Gastrocnemius medialis (tissue), 4 donors: ENCODE results near the gene AHRR. TPM values are rescaled to one million over a fixed set of nuclear protein-coding genes. Genes with fewer than 3 reads are reported as not detected.

Experiments
- ATAC-seq, 2 donors: fragments of 150-250 bp; one replicate each; pipeline ENCODE4 v1.9.1; 2016
- DNase-seq, 2 donors: peaks; one replicate each; pipeline ENCODE4 v3.0.0-alpha.2; 2019
- H3K27ac ChIP-seq, 4 donors: fragments of 200-600 bp; sonication (generic); 1 replicate in 1 of 4; 2 replicates in 3 of 4; pipeline ENCODE4 v1.5.1; 2016 to 2018; ENCODE audit warnings: mild to moderate bottlenecking in 2 of 4, moderate library complexity in 1 of 4
- H3K27me3 ChIP-seq, 3 donors: fragments of 200-600 bp; sonication (generic) in 2 of 3; 1 replicate in 1 of 3; 2 replicates in 2 of 3; pipeline versions ENCODE4 v1.5.1 to v1.6.0; 2016 to 2019; ENCODE audit warnings: mild to moderate bottlenecking in 1 of 3, moderate library complexity in 1 of 3
- H3K36me3 ChIP-seq, 2 donors: fragments of 200-600 bp; sonication (generic) in 1 of 2; one replicate each; pipeline ENCODE4 v1.5.1; 2017 to 2018
- H3K4me1 ChIP-seq, 2 donors: fragments of 200-600 bp; sonication (generic) in 1 of 2; one replicate each; pipeline ENCODE4 v1.5.1; 2016 to 2017; ENCODE audit warnings: mild to moderate bottlenecking in 2 of 2
- H3K4me3 ChIP-seq, 4 donors: fragments of 200-600 bp; sonication (generic) in 3 of 4; 1 replicate in 1 of 4; 2 replicates in 3 of 4; pipeline ENCODE4 v1.5.1; 2016 to 2019; ENCODE audit warnings: mild to moderate bottlenecking in 2 of 4
- H3K9me3 ChIP-seq, 3 donors: fragments of 200-600 bp; sonication (generic) in 2 of 3; 1 replicate in 1 of 3; 2 replicates in 2 of 3; pipeline ENCODE4 v1.5.1; 2016 to 2019
- CTCF ChIP-seq, 5 experiments: fragments of 450-650 bp in 3 of 5; fragments of 200-600 bp in 2 of 5; sonication (generic) in 2 of 5; IDR thresholded peaks in 4 of 5; conservative IDR thresholded peaks in 1 of 5; 1 replicate in 4 of 5; 2 replicates in 1 of 5; pipeline ENCODE4 v1.5.1; 2016 to 2019; ENCODE audit warnings: antibody characterized with exemption in 5 of 5, mild to moderate bottlenecking in 3 of 5, moderate library complexity in 3 of 5
- POLR2A ChIP-seq, 2 donors: fragments of 450-650 bp; IDR thresholded peaks; one replicate each; pipeline ENCODE4 v1.6.1; 2017; ENCODE audit warnings: antibody characterized with exemption in 2 of 2, mild to moderate bottlenecking in 2 of 2, moderate library complexity in 2 of 2
- in situ Hi-C, 4 donors: fragments of 200-750 bp; cut with MboI; loops; one replicate each; pipeline versions ENCODE4 v1.15.0 to v1.8.0; 2017; ENCODE audit warnings: low sequenced_read_pairs in 4 of 4
- intact Hi-C: fragments of 100-400 bp; cut with DNase I; formaldehyde crosslinking; loops from one replicate; pipeline ENCODE4 v1.15.1; 2023; ENCODE audit warnings: low total_unique reads
- total RNA-seq, 4 donors: library from RNA; depleted of rRNA; stranded (reverse); fragments of >200 nt; gene quantifications; one replicate each; pipeline versions ENCODE4 v1.1.0 to v1.2.3, GENCODE V29; 2016

Gene AHRR
- total RNA-seq, 4 donors from 2014 or later = 0.05 to 1.3 (median 0.18) TPM; not detected in 1

GRCh38 chr5:345404-346195, 24.1 kb downstream of the AHRR start:
- no peaks in the 10 kb centered on the region for H3K4me1 ChIP-seq
- ATAC-seq = no peak
- H3K9me3 ChIP-seq = no peaks in the 10 kb centered on the region
- H3K27ac ChIP-seq = no peak overlapping the region
- in situ Hi-C loops (no loop called here), intact Hi-C loops (no loop called here)
- no peaks in the 10 kb centered on the region for H3K36me3 ChIP-seq
- H3K27me3 ChIP-seq = peaks cover 17 to 50% (median 42%) of the 10 kb centered on the region in 3 donors
- no peak for DNase-seq
- TF ChIP-seq POLR2A (IDR thresholded peaks at IDR 0.05) (no peak), CTCF (IDR thresholded peaks at IDR 0.05 in 4 of 5, conservative IDR thresholded peaks at IDR 0.05 in 1 of 5) (no peak)
- no peak overlapping the region for H3K4me3 ChIP-seq

- ATAC-seq (no peak), DNase-seq (no peak)
- TF ChIP-seq CTCF (IDR thresholded peaks at IDR 0.05 in 4 of 5, conservative IDR thresholded peaks at IDR 0.05 in 1 of 5) = no peak
- TF ChIP-seq POLR2A (IDR thresholded peaks at IDR 0.05) = no peak
- H3K36me3 ChIP-seq = no peaks in the 10 kb centered on the region
- in situ Hi-C loops = no loop called here
- intact Hi-C loops = no loop called here
- H3K27me3 ChIP-seq = peaks cover 17 to 52% (median 47%) of the 10 kb centered on the region in 3 donors
- H3K4me1 ChIP-seq = no peaks in the 10 kb centered on the region
- no peaks in the 10 kb centered on the region for H3K9me3 ChIP-seq
- no peak overlapping the region for H3K4me3 ChIP-seq
- H3K27ac ChIP-seq = no peak overlapping the region
Measured at GRCh38 chr5:346229-346935, 24.9 kb downstream of the AHRR start.

DNA sequence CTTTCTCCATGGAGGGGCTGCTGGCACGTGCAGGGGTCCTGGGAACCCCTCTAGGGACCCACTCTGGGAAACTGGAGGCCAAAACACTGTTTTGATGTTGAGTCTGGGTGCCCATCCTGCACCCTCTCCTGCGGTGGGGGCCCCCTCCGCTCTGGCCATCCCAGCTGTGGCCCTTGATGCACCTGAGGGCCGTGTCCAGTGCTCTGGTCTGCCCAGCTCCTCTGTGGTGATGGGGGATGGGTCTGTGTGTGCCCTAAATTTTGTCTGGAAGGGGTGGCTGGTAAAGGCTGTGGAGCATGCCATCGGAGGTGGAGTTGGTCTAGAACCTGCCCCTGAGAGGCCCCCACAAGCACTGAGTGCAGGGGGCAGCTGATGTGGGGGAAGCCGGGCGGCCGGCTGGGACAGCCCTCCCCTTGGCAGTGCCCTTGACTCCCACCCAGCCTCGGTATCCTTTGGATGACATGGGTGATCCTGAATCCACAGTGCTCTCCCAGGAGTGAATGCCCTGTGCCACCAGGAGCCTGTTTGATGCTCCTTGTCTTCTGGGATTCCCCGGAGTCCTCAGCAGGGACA, 26.3 kb downstream of the AHRR start:
- H3K27ac ChIP-seq = no peak overlapping the region
- peaks cover 17 to 47% (median 47%) of the 10 kb centered on the region in 3 donors for H3K27me3 ChIP-seq
- no peak overlapping the region for H3K4me3 ChIP-seq
- TF ChIP-seq POLR2A (IDR thresholded peaks at IDR 0.05) = no peak
- no peak for TF ChIP-seq CTCF (IDR thresholded peaks at IDR 0.05 in 4 of 5, conservative IDR thresholded peaks at IDR 0.05 in 1 of 5)
- H3K9me3 ChIP-seq = no peaks in the 10 kb centered on the region
- DNase-seq (no peak), ATAC-seq (no peak)
- no peaks in the 10 kb centered on the region for H3K4me1 ChIP-seq
- no peaks in the 10 kb centered on the region for H3K36me3 ChIP-seq
- in situ Hi-C loops (no loop called here), intact Hi-C loops (no loop called here)

DNA sequence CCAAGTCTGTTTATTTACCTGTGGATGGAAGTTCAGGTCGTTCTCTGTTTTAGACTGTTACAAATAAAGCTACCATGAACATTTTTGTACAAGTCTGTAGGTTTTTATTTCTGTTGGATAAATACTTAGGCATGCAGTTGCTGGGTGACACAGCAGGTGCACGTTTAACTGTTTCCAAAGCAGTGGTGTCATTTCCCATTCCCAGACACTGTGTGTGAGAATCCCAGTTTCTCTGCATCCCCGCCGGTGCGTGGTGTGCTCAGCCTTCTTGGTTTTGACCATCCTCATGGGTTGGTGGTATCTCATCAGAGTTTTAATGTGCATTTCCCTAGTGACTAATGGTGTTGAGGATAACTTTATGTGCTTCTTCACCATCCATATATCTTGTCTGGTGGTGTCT, 27.2 kb downstream of the AHRR start:
- intact Hi-C loops (no loop called here), in situ Hi-C loops (no loop called here)
- TF ChIP-seq CTCF (IDR thresholded peaks at IDR 0.05 in 4 of 5, conservative IDR thresholded peaks at IDR 0.05 in 1 of 5) (no peak), POLR2A (IDR thresholded peaks at IDR 0.05) (no peak)
- Histone ChIP-seq H3K4me3 (no peak overlapping the region), H3K27ac (no peak overlapping the region), H3K9me3 (no peaks in the 10 kb centered on the region), H3K4me1 (no peaks in the 10 kb centered on the region), H3K36me3 (no peaks in the 10 kb centered on the region), H3K27me3 (peaks cover 11 to 47% (median 38%) of the 10 kb centered on the region in 3 donors)
- DNase-seq (no peak), ATAC-seq (no peak)
